Umbilical cord (tissue), 2 donors: ENCODE data around the gene MRPS31. TPM values are rescaled to one million over a fixed set of nuclear protein-coding genes. Genes with fewer than 3 reads are reported as not detected.
A peak's percentile ranks its signal among the peaks of the same experiment; 100 is the strongest.
"Not testable (repeated sequence)": the region's sequence is repeated elsewhere in the genome, so short reads cannot be mapped to it uniquely, and the experiment has no call there.

Experiments
- DNase-seq: peaks from one replicate; pipeline ENCODE4 v3.0.0-alpha.2; 2015; ENCODE audit warnings: low spot score
- total RNA-seq: library from RNA; depleted of rRNA; stranded (reverse); fragments of >200 nt; gene quantifications from one replicate; pipeline ENCODE4 v1.2.3, GENCODE V29; 2014; ENCODE audit warnings: low replicate concordance; ENCODE audit not compliant: insufficient read depth

MRPS31 gene
- total RNA-seq, 1 donor from 2014 or later: 30.8 TPM

DNA sequence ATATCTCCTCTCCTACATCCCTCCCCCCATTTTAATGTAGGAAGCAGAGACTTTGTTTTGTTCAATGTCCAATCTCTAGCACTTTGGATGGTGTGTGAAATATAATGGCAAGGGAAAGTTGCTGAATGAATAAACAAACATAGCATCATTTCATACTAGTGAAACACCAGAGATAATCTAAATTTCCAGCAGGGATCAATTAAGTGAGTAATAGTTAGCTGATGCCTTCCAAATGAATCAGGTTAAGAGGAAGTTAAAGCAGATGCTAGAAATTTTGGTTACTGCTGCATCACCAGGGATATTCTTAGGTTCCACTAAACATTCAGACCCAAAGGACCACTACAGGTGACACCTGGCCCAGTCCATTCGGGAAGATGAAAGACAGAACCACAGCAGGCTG, 8.1 kb downstream of the MRPS31 start:
- DNase-seq: no peak

DNA sequence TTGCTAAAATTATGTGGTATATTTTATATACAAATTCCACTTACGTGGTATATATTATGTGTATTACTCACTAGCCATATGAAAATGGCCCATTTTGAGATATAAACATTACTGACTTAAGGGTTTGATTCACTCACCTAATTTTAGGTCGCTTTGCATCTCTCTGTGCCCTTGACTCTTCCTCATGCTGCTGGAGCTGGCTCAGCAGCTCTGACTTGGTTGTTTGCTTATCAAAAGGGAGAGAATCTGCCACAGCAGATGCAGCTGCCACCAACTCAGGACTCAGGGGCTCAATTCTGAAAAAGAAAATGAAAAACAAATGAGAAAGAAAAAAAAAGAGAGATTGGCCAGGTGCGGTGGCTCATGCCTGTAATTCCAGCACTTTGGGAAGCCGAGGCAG, 12.2 kb downstream of the MRPS31 start:
- DNase-seq: no peak

DNA sequence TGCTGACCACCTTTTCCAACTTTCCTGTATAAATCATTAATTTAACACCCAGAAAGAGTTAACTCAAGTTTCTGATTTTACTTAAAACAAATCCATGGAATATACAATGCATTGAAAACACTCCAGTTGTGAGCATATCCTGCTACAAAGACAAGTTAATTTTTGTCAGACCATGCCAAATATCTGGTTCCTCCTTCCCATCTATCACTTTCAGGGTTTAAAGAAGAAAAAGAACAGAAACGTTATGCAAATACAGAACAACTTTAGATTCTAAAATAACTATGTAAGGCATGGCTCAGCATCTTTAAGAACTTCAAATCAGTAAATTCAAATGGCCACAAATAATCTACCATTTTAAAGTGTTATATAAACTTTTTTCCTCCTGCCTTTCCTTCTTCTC, 14.9 kb downstream of the MRPS31 start:
- no peak for DNase-seq

DNA sequence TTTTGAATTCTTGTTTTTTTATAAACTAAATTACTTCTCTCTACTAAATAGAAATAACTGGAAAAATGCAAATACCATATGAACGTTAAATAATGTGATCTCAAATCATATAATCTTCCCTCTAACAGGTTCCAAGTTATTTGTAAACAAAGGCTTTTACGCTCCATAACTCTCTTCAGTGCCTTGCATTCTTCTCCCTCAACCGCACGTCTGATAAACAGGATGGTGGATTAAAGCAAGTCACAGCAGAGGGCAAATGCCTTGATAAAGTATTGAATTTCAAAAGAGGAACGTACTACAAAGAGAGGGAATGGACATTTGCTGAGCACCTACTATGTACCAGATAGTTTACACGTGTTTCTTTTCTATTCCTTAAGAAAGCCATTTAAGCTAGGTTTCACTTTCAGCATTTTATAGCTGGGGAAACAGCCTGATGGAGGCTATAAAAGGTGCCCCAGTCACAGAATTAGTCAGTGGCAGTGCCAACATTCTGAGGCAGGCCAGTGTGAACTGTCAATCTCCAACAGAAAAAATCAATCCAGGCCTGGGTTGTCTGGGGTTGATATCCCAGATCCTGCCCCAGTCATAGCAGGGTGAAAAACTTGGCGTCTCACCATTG, 15.8 kb downstream of the MRPS31 start:
- DNase-seq: no peak

DNA sequence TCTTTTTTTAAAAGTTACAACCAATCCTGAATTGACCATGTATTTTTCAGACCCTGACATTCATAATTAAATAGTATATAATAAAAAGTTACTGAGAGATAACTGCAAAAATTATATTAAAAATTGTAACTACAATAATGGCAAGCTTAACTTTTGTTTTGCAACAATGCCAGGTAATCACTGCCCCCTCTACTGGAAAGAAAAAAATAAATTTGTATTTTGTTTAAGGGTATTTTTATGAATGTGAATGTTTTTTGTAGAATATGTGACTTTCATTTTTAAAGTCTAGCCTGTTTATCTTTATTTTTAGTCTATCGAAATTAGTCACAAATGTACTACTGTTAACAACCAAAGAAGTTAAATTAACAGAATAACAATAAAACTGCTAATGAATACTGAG, 21.7 kb downstream of the MRPS31 start:
- no peak for DNase-seq

DNA sequence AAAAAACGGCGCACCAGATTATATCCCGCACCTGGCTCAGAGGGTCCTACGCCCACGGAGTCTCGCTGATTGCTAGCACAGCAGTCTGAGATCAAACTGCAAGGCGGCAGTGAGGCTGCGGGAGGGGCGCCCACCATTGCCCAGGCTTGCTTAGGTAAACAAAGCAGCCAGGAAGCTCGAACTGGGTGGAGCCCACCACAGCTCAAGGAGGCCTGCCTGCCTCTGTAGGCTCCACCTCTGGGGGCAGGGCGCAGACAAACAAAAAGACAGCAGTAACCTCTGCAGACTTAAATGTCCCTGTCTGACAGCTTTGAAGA, 35.8 kb downstream of the MRPS31 start:
- DNase-seq: not testable (repeated sequence)

DNA sequence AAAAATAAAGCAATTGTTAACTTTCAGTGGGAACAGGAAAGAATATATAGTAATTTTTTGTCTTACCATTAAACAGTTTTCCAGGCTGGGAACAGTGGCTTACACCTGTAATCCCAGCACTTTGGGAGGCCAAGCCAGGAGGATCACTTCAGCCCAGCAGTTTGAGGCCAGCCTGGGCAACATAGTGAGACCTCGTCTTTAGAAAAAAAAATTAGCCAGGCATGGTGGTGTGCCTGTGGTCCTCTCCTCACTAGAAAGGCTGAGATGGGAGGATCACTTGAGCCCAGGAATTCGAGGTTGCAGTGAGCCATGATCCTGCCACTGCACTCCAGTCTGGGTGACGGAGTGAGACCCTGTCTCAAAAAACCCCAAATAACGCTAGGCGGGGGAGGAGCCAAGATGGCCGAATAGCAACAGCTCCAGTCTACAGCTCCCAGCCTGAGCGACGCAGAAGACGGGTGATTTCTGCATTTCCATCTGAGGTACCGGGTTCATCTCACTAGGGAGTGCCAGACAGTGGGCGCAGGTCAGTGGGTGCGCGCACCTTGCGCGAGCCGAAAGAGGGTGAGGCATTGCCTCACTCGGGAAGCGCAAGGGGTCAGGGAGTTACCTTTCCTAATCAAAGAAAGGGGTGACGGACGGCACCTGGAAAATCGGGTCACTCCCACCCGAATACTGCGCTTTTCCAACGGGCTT, 36.3 kb downstream of the MRPS31 start:
- not testable (repeated sequence) for DNase-seq

DNA sequence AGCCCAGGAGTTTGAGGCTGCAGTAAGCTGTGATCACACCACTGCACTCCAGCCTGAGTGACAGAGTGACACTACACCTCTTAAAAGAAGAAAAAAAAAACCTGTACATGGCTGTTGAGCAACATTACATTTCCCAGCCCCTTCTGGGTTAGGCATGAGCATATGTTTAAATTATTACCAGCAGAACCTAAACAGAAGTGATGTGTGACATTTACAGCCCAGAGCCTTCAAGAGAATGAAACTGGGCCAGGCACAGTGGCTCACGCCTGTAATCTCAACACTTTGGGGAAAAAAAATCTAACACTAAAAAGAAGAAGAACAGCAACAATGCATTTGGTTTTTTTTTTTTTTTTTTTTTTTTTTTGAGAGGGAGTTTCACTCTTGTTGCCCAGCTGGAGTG, 38.3 kb downstream of the MRPS31 start:
- DNase-seq: no peak

DNA sequence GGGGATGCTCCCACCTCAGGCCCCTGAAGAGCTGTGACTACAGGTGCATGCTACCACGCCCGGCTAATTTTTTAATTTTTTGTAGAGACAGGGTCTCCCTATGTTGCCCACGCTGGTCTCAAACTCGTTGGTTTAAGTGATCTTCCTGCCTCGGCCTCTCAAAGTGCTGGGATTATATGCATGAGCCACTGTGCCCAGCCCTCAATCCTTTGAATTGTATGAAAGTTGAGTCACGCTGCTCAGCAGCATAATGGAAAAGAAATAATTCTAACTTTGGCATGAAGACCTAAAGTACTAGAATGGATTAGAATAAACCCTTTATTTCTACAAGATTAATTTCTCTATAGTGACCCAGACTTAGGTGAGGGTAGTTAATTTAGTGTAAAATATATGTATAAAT, 42.4 kb downstream of the MRPS31 start:
- DNase-seq: no peak

DNA sequence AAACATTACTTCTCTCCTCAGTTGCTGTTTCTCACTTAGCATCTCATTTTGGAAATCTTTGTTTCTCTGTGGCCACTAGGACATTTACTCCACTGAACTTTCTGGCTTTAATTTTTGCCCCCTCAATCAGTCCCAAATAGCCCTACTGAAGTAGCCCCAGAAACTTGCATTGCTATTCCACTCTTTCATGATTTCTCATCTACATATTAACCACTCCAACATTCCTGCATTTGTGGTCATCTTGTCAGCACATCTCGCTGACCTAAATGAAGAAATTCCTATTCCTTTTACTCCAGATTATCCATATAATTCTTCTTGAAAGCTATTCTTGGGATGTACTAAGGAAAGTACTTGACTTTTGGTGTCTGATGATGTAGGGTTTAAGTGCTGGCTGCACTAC, 56.6 kb downstream of the MRPS31 start:
- DNase-seq: not testable (repeated sequence)

DNA sequence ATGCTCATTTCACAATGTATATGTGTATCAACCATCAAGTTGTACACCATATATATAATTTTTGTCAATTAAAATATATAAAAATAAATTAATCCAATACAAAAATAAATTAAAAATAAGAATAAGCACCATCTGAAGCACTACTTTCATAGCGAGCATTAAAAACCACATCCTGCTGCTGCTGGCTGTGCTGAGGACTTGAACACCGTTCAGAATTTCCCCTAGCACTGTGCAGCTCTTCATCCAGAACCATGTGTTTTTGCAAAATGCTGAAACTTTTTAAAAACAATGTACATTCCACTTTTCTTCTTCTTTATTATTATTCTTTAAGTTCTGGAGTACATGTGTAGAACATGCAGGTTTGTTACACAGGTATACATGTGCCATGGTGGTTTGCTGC, 64.6 kb downstream of the MRPS31 start:
- DNase-seq: no peak

DNA sequence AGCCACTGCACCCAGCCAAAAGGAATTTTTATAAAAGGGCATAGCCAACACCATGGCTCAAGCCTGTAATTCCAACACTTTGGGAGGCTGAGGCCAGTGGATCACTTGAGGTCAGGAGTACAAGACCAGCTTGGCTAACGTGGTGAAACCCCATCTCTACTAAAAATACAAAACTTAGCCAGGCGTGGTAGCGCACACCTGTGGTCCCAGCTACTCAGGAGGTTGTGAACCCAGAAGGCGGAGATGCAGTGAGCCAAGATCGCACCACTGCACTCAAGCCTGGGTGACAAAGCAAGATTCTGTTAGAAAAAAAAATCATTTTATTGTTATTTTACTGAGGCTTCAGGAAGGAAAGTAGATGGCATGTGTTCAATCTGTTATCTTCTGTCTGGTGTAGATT, 73.3 kb downstream of the MRPS31 start:
- no peak for DNase-seq

DNA sequence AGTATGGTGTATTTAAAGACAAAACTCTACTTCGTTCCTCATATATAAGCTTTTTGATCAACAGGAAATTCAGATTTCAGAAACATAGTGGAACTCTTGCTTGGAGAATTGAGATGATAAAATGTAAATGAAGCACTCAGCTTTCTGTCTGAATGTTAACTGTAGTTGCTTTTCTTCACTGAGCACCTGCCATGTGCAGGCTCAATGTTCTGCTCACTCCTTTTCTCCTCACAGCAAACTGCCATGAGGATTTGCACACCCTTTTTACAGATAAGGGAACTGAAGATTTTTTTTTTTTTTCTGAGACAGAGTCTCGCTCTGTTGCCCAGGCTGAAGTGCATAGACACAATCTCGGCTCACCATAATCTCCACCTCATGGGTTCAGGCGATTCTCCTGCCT, 76.6 kb downstream of the MRPS31 start:
- DNase-seq: no peak

DNA sequence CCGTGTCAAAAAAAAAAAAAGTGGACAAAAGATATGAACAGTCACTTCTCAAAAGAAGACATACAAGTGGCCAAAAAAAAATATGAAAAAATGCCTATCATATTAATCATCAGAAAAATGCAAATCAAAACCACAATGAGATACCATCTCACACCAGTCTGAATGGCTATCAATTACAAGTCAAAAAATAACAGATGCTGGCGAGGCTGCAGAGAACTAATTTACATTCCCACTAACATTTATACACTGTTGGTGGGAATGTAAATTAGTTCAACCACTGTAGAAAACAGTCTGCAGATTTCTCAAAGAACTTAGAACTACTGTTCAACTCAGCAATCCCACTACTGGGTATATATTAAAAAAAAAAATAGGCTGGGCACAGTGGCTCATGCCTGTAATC, 78.0 kb downstream of the MRPS31 start:
- no peak for DNase-seq

DNA sequence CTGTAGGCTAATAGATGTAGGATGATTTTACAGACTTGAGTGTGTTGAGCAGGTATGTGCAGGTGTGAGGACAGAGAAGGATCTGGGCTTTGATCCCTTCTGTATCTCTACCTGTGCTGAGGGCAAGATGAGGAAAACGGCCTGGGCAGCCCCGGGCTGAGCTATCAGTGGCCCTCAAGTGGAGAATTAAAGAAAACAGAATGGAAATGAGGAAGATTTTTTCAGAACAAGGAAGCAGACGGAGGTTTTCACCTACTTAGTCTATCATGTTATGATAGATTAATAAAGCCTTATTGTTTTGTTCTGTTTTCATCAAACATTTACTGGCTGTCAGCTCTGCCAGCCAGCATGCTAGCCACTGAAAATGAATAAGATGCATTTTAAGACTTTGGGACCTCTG, 82.2 kb downstream of the MRPS31 start:
- no peak for DNase-seq

DNA sequence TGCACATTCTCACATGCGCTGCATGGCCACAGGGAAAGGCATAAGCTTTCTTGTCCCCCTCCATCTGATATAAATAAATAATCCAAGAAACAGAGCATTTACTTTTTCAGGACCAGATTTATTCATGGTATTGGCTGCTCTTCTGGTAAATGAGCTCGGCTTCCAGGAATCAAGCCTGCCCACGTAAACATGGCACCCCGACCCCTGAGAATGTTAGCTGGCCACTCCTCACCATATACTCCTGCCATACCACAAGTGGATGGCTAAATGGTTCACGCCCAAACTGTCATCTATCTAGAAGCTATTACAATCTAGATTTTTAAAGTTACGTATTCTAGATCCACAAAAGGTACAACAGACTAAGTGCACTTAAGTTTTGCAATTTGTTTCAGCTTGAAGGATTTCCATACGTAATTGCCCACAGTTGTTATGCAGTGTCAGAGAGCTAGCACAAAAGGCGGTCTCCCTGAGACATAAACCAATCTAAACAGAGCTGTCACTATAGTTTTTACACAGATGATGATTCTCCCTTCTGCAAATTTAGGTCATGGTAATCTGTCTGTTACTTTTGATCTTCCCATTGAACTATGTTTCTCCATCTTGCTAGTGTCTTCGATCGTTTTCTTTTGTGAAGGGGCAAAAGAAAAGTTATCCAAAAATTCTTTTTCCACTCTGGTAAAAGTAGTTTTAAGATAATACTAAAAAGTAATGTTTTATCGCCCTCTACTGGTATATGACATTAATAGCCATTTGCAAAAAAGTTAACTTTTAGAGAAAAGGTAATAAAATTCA, 88.3 kb downstream of the MRPS31 start:
- DNase-seq: peak; percentile 46

DNA sequence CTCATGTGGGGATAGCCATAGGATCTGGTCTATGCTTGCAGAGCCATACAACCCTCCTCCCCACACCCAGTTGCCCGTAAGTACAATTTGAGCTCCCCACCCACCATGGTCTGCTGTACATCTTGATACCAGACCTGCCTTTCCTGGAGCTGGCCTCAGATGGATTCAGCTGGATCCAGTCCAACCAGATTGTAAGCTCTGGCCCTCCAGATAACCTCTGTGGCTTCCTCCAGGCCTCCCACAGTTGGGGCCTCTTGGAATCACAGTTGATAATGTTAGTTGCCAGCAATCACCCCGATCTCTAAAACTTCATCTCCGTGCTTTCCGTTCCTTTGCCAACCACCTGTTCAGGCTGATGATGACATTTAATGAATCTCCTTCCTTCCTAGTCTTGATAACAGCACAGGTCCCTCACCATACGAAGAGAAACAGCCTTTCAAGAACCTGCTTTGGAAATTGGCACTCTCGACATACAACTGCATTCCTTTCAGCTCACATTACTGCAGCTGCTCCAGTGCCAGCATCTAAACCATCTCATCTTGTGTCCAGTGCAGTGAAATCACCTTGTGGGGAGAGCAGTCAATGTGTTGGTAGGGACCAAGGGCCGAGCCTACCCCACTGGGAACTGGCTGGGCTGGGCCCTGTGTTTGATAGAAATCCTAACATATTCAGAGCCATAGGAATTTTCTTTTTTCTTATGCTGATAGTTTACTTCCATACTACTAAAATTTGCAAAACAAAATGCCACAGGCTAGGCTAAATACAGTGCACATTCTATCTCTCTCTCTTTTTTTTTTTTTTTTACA, 89.4 kb downstream of the MRPS31 start:
- peak; percentile 49 for DNase-seq

DNA sequence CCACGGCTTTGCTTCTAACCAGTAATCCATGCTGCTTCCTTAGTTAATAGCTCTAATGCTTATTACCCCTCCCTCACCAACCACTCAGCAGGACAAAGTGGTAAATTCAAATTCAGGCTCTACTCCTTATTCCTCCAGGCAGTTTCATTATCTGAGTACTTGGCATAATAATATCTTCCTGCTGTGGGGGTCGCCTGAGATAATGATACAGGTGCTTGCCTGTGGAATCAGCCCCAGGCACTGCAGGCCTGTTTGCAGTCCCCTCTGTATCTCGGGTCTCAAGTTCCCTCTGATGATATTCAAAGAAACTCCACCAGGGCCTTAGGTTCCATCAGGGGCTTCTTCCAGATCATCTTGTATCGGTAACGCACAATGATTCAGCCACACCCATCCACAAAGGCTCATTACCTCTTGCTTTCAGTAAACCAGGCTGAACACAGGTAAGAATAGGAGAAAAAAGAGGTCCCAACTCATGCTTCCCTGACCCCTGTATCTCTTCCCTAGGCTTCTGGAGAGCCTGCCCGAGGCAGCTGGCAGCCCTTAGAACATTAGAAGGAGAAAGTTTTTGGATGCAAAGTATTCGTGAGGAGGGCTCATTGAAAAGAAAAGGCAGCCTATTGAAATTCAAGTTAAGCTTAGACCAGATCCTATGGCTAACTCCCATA, 90.2 kb downstream of the MRPS31 start:
- no peak for DNase-seq

DNA sequence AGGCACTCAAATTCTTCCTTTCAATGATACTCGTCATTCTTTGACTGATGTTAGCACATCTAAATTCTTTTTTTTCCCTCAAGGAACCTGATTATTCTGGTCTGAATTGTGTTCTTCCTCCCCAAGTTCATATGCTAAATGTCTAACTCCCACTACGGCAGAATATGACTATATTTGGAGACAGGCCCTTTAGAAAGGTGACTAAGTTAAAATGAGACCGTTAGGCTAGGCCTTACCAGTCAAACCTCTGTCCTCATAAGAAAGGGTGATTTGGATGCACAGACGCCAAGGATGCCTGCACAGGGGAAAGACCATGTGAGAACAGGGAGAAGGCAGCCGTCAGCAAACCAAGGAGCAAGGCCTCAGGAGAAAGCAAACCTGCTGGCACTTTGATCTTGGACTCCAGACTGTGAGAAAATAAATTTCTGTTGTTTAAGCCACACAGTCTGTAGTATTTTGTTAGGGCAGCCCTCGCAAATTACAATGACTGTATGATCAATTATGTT, 91.5 kb downstream of the MRPS31 start:
- DNase-seq: no peak
